Measurements from ENCODE around the gene ANKRD52.

DNA sequence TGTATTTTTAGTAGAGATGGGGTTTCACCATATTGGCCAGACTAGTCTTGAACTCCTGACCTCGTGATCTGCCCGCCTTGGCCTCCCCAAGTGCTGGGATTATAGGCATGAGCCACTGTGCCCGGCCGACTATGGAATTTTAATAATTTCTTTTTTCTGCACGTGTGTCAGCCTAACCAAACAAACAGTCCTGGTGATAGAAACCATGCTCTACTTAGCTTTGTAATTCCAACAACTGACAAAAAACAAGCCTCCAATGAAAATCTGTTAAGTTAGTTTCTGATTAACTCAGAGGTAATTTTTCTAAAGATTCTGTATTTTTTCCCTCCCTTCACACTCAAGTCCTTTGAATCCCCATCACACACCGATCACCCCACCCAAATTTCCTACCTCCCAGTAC is 23.8 kb upstream of the ANKRD52 start:
- TF ChIP-seq, protein P1, sequence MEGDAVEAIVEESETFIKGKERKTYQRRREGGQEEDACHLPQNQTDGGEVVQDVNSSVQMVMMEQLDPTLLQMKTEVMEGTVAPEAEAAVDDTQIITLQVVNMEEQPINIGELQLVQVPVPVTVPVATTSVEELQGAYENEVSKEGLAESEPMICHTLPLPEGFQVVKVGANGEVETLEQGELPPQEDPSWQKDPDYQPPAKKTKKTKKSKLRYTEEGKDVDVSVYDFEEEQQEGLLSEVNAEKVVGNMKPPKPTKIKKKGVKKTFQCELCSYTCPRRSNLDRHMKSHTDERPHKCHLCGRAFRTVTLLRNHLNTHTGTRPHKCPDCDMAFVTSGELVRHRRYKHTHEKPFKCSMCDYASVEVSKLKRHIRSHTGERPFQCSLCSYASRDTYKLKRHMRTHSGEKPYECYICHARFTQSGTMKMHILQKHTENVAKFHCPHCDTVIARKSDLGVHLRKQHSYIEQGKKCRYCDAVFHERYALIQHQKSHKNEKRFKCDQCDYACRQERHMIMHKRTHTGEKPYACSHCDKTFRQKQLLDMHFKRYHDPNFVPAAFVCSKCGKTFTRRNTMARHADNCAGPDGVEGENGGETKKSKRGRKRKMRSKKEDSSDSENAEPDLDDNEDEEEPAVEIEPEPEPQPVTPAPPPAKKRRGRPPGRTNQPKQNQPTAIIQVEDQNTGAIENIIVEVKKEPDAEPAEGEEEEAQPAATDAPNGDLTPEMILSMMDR (IDR thresholded peaks at IDR 0.05), result no peak
- no peak for TF ChIP-seq POLR2A (IDR thresholded peaks at IDR 0.05)
